PC-3 (cell line): Measurements from ENCODE around the gene SNRPN. TPM values are rescaled to one million over a fixed set of nuclear protein-coding genes. Genes with fewer than 3 reads are reported as not detected.
A peak's percentile ranks its signal among the peaks of the same experiment; 100 is the strongest.

Experiments
- ATAC-seq: fragments of 200-7000 bp; cut with Tn5 transposase; 2 replicates; pipeline ENCODE4 v1.9.1; 2020; ENCODE audit warnings: mild to moderate bottlenecking, moderate library complexity
- BruUV-seq: library from RNA; stranded (reverse); fragments of 400-500 nt; replicated peaks from 2 replicates; lab custom pipeline; 2021; lab: Mats Ljungman, UMichigan
- CTCF ChIA-PET: fragments of 300-600 bp; sonication (Branson Sonifier 250); formaldehyde crosslinking; loops from one replicate; lab custom pipeline; 2022; ENCODE audit warnings: antibody characterized with exemption; lab: Charles Lee
- POLR2A ChIA-PET: fragments of 300-600 bp; sonication (Branson Sonifier 250); formaldehyde crosslinking; loops from one replicate; lab custom pipeline; 2022; ENCODE audit warnings: antibody characterized with exemption; ENCODE audit not compliant: unreplicated experiment; lab: Charles Lee
- DNase-seq: peaks from one replicate; pipeline ENCODE4 v3.0.0-alpha.2; 2015
- H2AFZ ChIP-seq: fragments of 300-600 bp; sonication (generic); 2 replicates; pipeline ENCODE4 v1.6.0; 2016; ENCODE audit warnings: antibody characterized with exemption, low read length
- H3F3A ChIP-seq: fragments of 300-600 bp; sonication (generic); one replicate; pipeline ENCODE4 v1.6.0; 2017; ENCODE audit warnings: antibody characterized with exemption, low read length, control low read depth, mild to moderate bottlenecking; ENCODE audit not compliant: unreplicated experiment
- H3K27ac ChIP-seq: fragments of 300-600 bp; sonication (generic); 2 replicates; pipeline ENCODE4 v1.5.1; 2016; ENCODE audit warnings: mild to moderate bottlenecking, low read length
- H3K27me3 ChIP-seq: fragments of 300-600 bp; sonication (generic); 2 replicates; pipeline ENCODE4 v1.6.1; 2016; ENCODE audit warnings: low read length, mixed read lengths
- H3K36me3 ChIP-seq: fragments of 300-600 bp; sonication (generic); 2 replicates; pipeline ENCODE4 v1.6.1; 2016; ENCODE audit warnings: low read depth, mixed run types, low read length, mixed read lengths
- H3K4me1 ChIP-seq: fragments of 300-600 bp; sonication (generic); 2 replicates; pipeline ENCODE4 v1.5.1; 2016; ENCODE audit warnings: low read length; ENCODE audit not compliant: insufficient read depth
- H3K4me2 ChIP-seq: fragments of 300-600 bp; sonication (generic); 2 replicates; pipeline ENCODE4 v1.6.0; 2016; ENCODE audit warnings: low read length
- H3K4me3 ChIP-seq: fragments of 300-600 bp; sonication (generic); 2 replicates; pipeline ENCODE4 v1.5.1; 2016; ENCODE audit warnings: mild to moderate bottlenecking, low read length, mixed read lengths
- H3K79me2 ChIP-seq: fragments of 300-600 bp; sonication (generic); 2 replicates; pipeline ENCODE4 v1.6.1; 2017; ENCODE audit warnings: low read length, mixed read lengths
- H3K9ac ChIP-seq: fragments of 300-600 bp; sonication (generic); 2 replicates; pipeline ENCODE4 v1.6.0; 2016; ENCODE audit warnings: mild to moderate bottlenecking, low read length
- H3K9me2 ChIP-seq: fragments of 300-600 bp; sonication (generic); replicated peaks from 2 replicates; pipeline ENCODE4 v1.6.1; 2016; ENCODE audit warnings: mixed run types, low read length, mixed read lengths
- H3K9me3 ChIP-seq: fragments of 300-600 bp; sonication (generic); 2 replicates; pipeline ENCODE4 v1.6.1; 2016; ENCODE audit warnings: low read length, mixed read lengths
- H4K20me1 ChIP-seq: fragments of 300-600 bp; sonication (generic); 2 replicates; pipeline ENCODE4 v1.6.1; 2016; ENCODE audit warnings: low read length, mixed read lengths
- EZH2 ChIP-seq: fragments of 300-600 bp; sonication (generic); IDR thresholded peaks from one replicate; pipeline ENCODE4 v1.6.1; 2017; ENCODE audit warnings: antibody characterized with exemption, mild to moderate bottlenecking, low read length; ENCODE audit not compliant: unreplicated experiment
- EZH2phosphoT487 ChIP-seq: fragments of 300-600 bp; sonication (generic); IDR thresholded peaks from 2 replicates; pipeline ENCODE4 v1.6.1; 2018; ENCODE audit warnings: mild to moderate bottlenecking, antibody characterized with exemption, low read length, borderline replicate concordance
- intact Hi-C: fragments of 100-400 bp; cut with micrococcal nuclease; formaldehyde crosslinking; loops from 2 replicates; pipeline ENCODE4 v1.9.0; 2023
- total RNA-seq: library from RNA; depleted of rRNA; stranded (reverse); fragments of >200 nt; gene quantifications from 2 replicates; pipeline ENCODE4 v1.2.3, GENCODE V29; 2014
- TF ChIP-seq, protein P1 (sequence below): fragments of 300-600 bp; sonication (generic); conservative IDR thresholded peaks from 2 replicates; pipeline ENCODE4 v1.5.1; 2017; ENCODE audit warnings: antibody characterized with exemption, low read depth, mild to moderate bottlenecking, low read length

Gene SNRPN
- total RNA-seq, 1 experiment from 2014 or later, result 139 TPM

DNA sequence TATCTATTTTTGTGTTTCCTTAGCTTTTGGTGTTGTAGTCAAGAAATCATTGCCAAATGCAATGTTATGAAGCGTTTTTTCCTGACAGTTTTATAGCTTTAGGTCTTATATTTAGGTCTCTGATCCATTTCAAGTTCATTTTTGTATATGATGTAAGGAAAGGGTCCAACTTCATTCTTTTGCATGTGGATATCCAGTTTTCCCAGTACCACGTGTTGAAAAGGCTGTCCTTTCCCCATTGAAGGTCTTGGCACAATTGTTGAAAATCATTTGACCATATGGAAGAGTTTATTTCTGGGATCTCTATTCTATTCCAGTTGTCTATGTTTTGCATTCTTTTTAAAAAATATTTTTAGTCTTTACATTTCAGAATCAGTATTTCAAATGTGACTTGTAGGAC is 14.6 kb upstream of the SNRPN start:
- ATAC-seq (no peak), DNase-seq (no peak)
- Histone ChIP-seq H3K27me3 (no peaks in the 10 kb centered on the region), H3K9me2 (no peaks in the 10 kb centered on the region), H4K20me1 (no peaks in the 10 kb centered on the region), H3K27ac (no peak overlapping the region), H3K4me2 (no peak overlapping the region), H3F3A (no peaks in the 10 kb centered on the region), H3K4me1 (no peaks in the 10 kb centered on the region), H2AFZ (no peak overlapping the region), H3K36me3 (no peaks in the 10 kb centered on the region), H3K9ac (no peak overlapping the region), H3K9me3 (no peaks in the 10 kb centered on the region; the same call in 1 of the 2 replicates), H3K79me2 (no peaks in the 10 kb centered on the region), H3K4me3 (no peak overlapping the region)
- CTCF ChIA-PET, result no interaction called here
- no peak for TF ChIP-seq EZH2
- TF ChIP-seq, protein P1, sequence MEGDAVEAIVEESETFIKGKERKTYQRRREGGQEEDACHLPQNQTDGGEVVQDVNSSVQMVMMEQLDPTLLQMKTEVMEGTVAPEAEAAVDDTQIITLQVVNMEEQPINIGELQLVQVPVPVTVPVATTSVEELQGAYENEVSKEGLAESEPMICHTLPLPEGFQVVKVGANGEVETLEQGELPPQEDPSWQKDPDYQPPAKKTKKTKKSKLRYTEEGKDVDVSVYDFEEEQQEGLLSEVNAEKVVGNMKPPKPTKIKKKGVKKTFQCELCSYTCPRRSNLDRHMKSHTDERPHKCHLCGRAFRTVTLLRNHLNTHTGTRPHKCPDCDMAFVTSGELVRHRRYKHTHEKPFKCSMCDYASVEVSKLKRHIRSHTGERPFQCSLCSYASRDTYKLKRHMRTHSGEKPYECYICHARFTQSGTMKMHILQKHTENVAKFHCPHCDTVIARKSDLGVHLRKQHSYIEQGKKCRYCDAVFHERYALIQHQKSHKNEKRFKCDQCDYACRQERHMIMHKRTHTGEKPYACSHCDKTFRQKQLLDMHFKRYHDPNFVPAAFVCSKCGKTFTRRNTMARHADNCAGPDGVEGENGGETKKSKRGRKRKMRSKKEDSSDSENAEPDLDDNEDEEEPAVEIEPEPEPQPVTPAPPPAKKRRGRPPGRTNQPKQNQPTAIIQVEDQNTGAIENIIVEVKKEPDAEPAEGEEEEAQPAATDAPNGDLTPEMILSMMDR, result no peak
- TF ChIP-seq EZH2phosphoT487, result no peak
- intact Hi-C loops, result no loop called here
- no TSS peak for BruUV-seq
- POLR2A ChIA-PET, result no interaction called here

DNA sequence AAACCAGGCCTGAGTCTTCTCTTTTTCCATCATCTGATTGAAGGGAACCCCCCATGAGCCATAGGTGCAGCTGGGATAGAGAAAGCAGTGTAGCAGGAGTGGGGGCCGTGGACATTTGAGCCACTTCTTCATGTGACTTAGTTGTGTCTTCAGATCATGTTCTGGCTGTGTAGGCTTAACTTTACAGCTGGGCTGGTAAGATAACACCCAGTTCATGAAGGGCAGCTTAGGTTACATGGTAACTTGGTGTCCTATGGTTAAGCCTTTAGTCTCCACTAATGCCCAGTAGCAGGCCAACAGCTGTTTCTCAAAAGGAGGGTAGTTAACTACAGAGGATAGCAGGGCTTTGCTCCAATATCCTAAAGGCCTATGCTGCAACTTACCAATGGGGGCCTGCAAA is 11.4 kb upstream of the SNRPN start:
- Histone ChIP-seq H2AFZ (no peak overlapping the region), H3K9me2 (no peaks in the 10 kb centered on the region), H3K36me3 (no peaks in the 10 kb centered on the region), H4K20me1 (no peaks in the 10 kb centered on the region), H3K27ac (no peak overlapping the region), H3K4me3 (no peak overlapping the region), H3K4me2 (no peak overlapping the region), H3K27me3 (no peaks in the 10 kb centered on the region), H3K9ac (no peak overlapping the region), H3K9me3 (no peaks in the 10 kb centered on the region; the same call in 1 of the 2 replicates), H3K79me2 (no peaks in the 10 kb centered on the region), H3K4me1 (no peaks in the 10 kb centered on the region), H3F3A (no peaks in the 10 kb centered on the region)
- DNase-seq (no peak), ATAC-seq (no peak)
- ChIA-PET POLR2A (no interaction called here), CTCF (no interaction called here)
- no TSS peak for BruUV-seq
- intact Hi-C loops, result no loop called here
- TF ChIP-seq EZH2phosphoT487 (no peak), EZH2 (no peak)
- TF ChIP-seq, protein P1, result no peak

DNA sequence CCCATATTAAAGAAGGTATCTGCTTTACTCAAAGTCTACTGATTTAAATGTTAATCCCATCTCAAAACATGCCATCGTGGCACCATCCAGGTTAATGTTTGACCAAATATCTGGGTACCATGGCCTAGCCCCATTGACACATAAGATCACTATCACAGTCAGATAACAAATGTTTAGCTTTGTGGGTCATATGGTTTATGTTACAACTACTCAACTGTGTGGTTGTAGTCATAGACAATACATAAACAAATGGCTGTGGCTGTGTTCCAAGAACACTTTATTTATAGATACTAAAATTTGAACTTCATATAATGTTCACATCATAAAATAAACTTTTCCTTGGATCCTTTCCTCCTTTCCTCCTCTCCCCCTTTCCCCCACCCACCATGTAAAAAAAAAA is 9.8 kb upstream of the SNRPN start:
- H3K27me3 ChIP-seq, result no peaks in the 10 kb centered on the region
- H3K4me2 ChIP-seq, result no peak overlapping the region
- no peak overlapping the region for H3K27ac ChIP-seq
- intact Hi-C loops, result no loop called here
- no peaks in the 10 kb centered on the region for H4K20me1 ChIP-seq
- H3K79me2 ChIP-seq, result no peaks in the 10 kb centered on the region
- CTCF ChIA-PET, result no interaction called here
- H3K9ac ChIP-seq, result no peak overlapping the region
- no peak overlapping the region for H2AFZ ChIP-seq
- no TSS peak for BruUV-seq
- no peaks in the 10 kb centered on the region; the same call in 1 of the 2 replicates for H3K9me3 ChIP-seq
- TF ChIP-seq, protein P1, result no peak
- TF ChIP-seq EZH2phosphoT487 (no peak), EZH2 (no peak)
- H3K4me1 ChIP-seq, result no peaks in the 10 kb centered on the region
- no peak overlapping the region for H3K4me3 ChIP-seq
- no peaks in the 10 kb centered on the region for H3K36me3 ChIP-seq
- peak; percentile 46 for DNase-seq
- POLR2A ChIA-PET, result no interaction called here
- no peaks in the 10 kb centered on the region for H3F3A ChIP-seq
- no peak for ATAC-seq
- no peaks in the 10 kb centered on the region for H3K9me2 ChIP-seq
